IMR-90 (cell line): ENCODE measurements around the gene FBXW5. TPM values are rescaled to one million over a fixed set of nuclear protein-coding genes. Genes with fewer than 3 reads are reported as not detected.

Experiments
- ATAC-seq: fragments of 200-7000 bp; cut with Tn5 transposase; 2 replicates; pipeline ENCODE4 v1.9.1; 2020; ENCODE audit warnings: low read depth, mild to moderate bottlenecking, moderate library complexity
- BruUV-seq: library from RNA; stranded (reverse); fragments of 400-500 nt; replicated peaks from 2 replicates; lab custom pipeline; 2021; lab: Mats Ljungman, UMichigan
- CTCF ChIA-PET: fragments of 300-600 bp; formaldehyde crosslinking; extraction: SDS; loops from one replicate; lab custom pipeline; 2021; ENCODE audit warnings: antibody characterized with exemption; lab: Yijun Ruan, JAX
- POLR2A ChIA-PET: fragments of 300-600 bp; sonication (Branson Sonifier 250); formaldehyde crosslinking; loops from one replicate; lab custom pipeline; 2022; ENCODE audit warnings: antibody characterized with exemption; ENCODE audit not compliant: unreplicated experiment; lab: Charles Lee
- DNase-seq: peaks from one replicate; pipeline ENCODE4 v3.0.0; 2013
- H2AFZ ChIP-seq: replicated peaks from 2 replicates; pipeline ENCODE3; 2013; ENCODE audit warnings: low read length, mild to moderate bottlenecking; ENCODE audit not compliant: poor library complexity
- H2AK5ac ChIP-seq: 2 replicates; pipeline ENCODE4 v1.6.1; 2013; ENCODE audit warnings: low read depth, low read length, inconsistent platforms
- H2AK9ac ChIP-seq: replicated peaks from 2 replicates; pipeline ENCODE3; 2013; ENCODE audit warnings: mild to moderate bottlenecking, low read depth, low read length, moderate library complexity; ENCODE audit not compliant: poor library complexity
- H2BK120ac ChIP-seq: 2 replicates; pipeline ENCODE4 v1.6.1; 2013; ENCODE audit warnings: low read depth, low read length, inconsistent platforms
- H2BK15ac ChIP-seq: 3 replicates; pipeline ENCODE4 v1.6.1; 2013; ENCODE audit warnings: low read depth, low read length, inconsistent platforms
- H2BK20ac ChIP-seq: 2 replicates; pipeline ENCODE4 v1.6.1; 2013; ENCODE audit warnings: low read depth, mild to moderate bottlenecking, inconsistent platforms, low read length, moderate library complexity
- H2BK5ac ChIP-seq: 2 replicates; pipeline ENCODE4 v1.6.1; 2013; ENCODE audit warnings: mild to moderate bottlenecking, low read depth, low read length, inconsistent platforms; ENCODE audit not compliant: poor library complexity, severe bottlenecking
- H3K14ac ChIP-seq: replicated peaks from 2 replicates; pipeline ENCODE4 v1.6.1; 2013; ENCODE audit warnings: low read depth, low read length, inconsistent platforms
- H3K18ac ChIP-seq: 2 replicates; pipeline ENCODE4 v1.6.1; 2013; ENCODE audit warnings: low read depth, low read length, control low read depth
- H3K23ac ChIP-seq: 2 replicates; pipeline ENCODE4 v1.6.1; 2013; ENCODE audit warnings: low read depth, low read length, inconsistent platforms
- H3K27ac ChIP-seq: 2 replicates; pipeline ENCODE4 v1.5.1; 2013; ENCODE audit warnings: mild to moderate bottlenecking, control low read depth, low read length; ENCODE audit not compliant: insufficient read depth
- H3K27me3 ChIP-seq: 2 replicates; pipeline ENCODE4 v1.6.1; 2013; ENCODE audit warnings: low read length; ENCODE audit not compliant: control insufficient read depth, insufficient read depth
- H3K36me3 ChIP-seq: 2 replicates; pipeline ENCODE4 v1.6.1; 2013; ENCODE audit warnings: low read length, mixed read lengths; ENCODE audit not compliant: control insufficient read depth, insufficient read depth
- H3K4ac ChIP-seq: 2 replicates; pipeline ENCODE4 v1.6.1; 2013; ENCODE audit warnings: low read depth, low read length, inconsistent platforms
- H3K4me1 ChIP-seq: 2 replicates; pipeline ENCODE4 v1.6.1; 2013; ENCODE audit warnings: low read length, mixed read lengths; ENCODE audit not compliant: control insufficient read depth, insufficient read depth
- H3K4me2 ChIP-seq: 2 replicates; pipeline ENCODE4 v1.6.1; 2013; ENCODE audit warnings: low read depth, mild to moderate bottlenecking, control low read depth, low read length, moderate library complexity
- H3K4me3 ChIP-seq: 2 replicates; pipeline ENCODE4 v1.5.1; 2013; ENCODE audit warnings: low read depth, mild to moderate bottlenecking, control low read depth, low read length, moderate library complexity; ENCODE audit not compliant: insufficient read depth
- H3K56ac ChIP-seq: 2 replicates; pipeline ENCODE4 v1.6.1; 2013; ENCODE audit warnings: low read length, inconsistent platforms; ENCODE audit not compliant: insufficient read depth; ENCODE audit errors: extremely low read depth
- H3K79me1 ChIP-seq, 2 experiments: 2 replicates each; pipeline ENCODE4 v1.6.1; 2013; ENCODE audit warnings: low read length in 2 of 2, inconsistent platforms in 1 of 2, low read depth in 1 of 2
- H3K9ac ChIP-seq: 2 replicates; pipeline ENCODE4 v1.6.1; 2013; ENCODE audit warnings: low read depth, low read length, control low read depth
- H3K9me1 ChIP-seq: 2 replicates; pipeline ENCODE4 v1.6.1; 2013; ENCODE audit warnings: low read length, inconsistent platforms; ENCODE audit not compliant: insufficient read depth
- H3K9me3 ChIP-seq: 2 replicates; pipeline ENCODE4 v1.6.1; 2013; ENCODE audit warnings: low read length; ENCODE audit not compliant: control insufficient read depth, insufficient read depth
- H4K20me1 ChIP-seq: 2 replicates; pipeline ENCODE4 v1.6.1; 2013; ENCODE audit warnings: low read length, inconsistent platforms; ENCODE audit not compliant: insufficient read depth
- H4K5ac ChIP-seq: 2 replicates; pipeline ENCODE4 v1.6.1; 2013; ENCODE audit warnings: mild to moderate bottlenecking, low read depth, low read length, control low read depth
- H4K8ac ChIP-seq, 2 experiments: 2 replicates each; pipeline ENCODE4 v1.6.1; 2013; ENCODE audit warnings: low read depth in 2 of 2, low read length in 2 of 2, control low read depth in 1 of 2, inconsistent platforms in 1 of 2
- H4K91ac ChIP-seq: 2 replicates; pipeline ENCODE4 v1.6.1; 2013; ENCODE audit warnings: low read depth, low read length, inconsistent platforms; ENCODE audit not compliant: insufficient read depth
- BHLHE40 ChIP-seq: fragments of 150-350 bp; IDR thresholded peaks from 2 replicates; pipeline ENCODE4 v1.6.1; 2016; ENCODE audit warnings: mild to moderate bottlenecking, low read depth, low read length
- CEBPB ChIP-seq: IDR thresholded peaks from 2 replicates; pipeline ENCODE4 v1.6.1; 2012; ENCODE audit warnings: low read depth, low read length, improper control_type of control experiment
- CTCF ChIP-seq: conservative IDR thresholded peaks from 2 replicates; pipeline ENCODE4 v1.5.1; 2012; ENCODE audit warnings: mild to moderate bottlenecking, low read depth, low read length, improper control_type of control experiment
- ELK1 ChIP-seq: fragments of 150-350 bp; IDR thresholded peaks from 2 replicates; pipeline ENCODE4 v1.6.1; 2016; ENCODE audit warnings: low read depth, mild to moderate bottlenecking, low read length, moderate library complexity, borderline replicate concordance
- FOS ChIP-seq: fragments of 150-350 bp; IDR thresholded peaks from 2 replicates; pipeline ENCODE4 v1.6.1; 2016; ENCODE audit warnings: low read depth, low read length
- MAFK ChIP-seq: IDR thresholded peaks from 2 replicates; pipeline ENCODE4 v1.6.1; 2012; ENCODE audit warnings: low read depth, low read length, improper control_type of control experiment
- MAZ ChIP-seq: IDR thresholded peaks from 2 replicates; pipeline ENCODE4 v1.6.1; 2012; ENCODE audit warnings: low read depth, mild to moderate bottlenecking, low read length, improper control_type of control experiment, moderate library complexity, borderline replicate concordance
- MXI1 ChIP-seq: IDR thresholded peaks from 2 replicates; pipeline ENCODE4 v1.6.1; 2012; ENCODE audit warnings: low read depth, mild to moderate bottlenecking, low read length, moderate library complexity, borderline replicate concordance
- NFE2L2 ChIP-seq: fragments of 150-350 bp; IDR thresholded peaks from 2 replicates; pipeline ENCODE4 v1.6.1; 2016; ENCODE audit warnings: low read depth, mild to moderate bottlenecking, low read length
- POLR2A ChIP-seq: IDR thresholded peaks from 2 replicates; pipeline ENCODE4 v1.6.1; 2012; ENCODE audit warnings: mild to moderate bottlenecking, low read depth, low read length
- RAD21 ChIP-seq: IDR thresholded peaks from 2 replicates; pipeline ENCODE4 v1.6.1; 2012; ENCODE audit warnings: low read length, improper control_type of control experiment
- RCOR1 ChIP-seq: IDR thresholded peaks from 2 replicates; pipeline ENCODE4 v1.6.1; 2012; ENCODE audit warnings: mild to moderate bottlenecking, low read length, improper control_type of control experiment; ENCODE audit not compliant: insufficient replicate concordance
- RFX5 ChIP-seq: IDR thresholded peaks from 2 replicates; pipeline ENCODE4 v1.8.0; 2012; ENCODE audit warnings: low read depth, mild to moderate bottlenecking, low read length, moderate library complexity
- SMC3 ChIP-seq: fragments of 150-350 bp; IDR thresholded peaks from 2 replicates; pipeline ENCODE4 v1.6.1; 2016; ENCODE audit warnings: low read depth, mild to moderate bottlenecking, antibody characterized with exemption, low read length, moderate library complexity
- whole genome bisulfite sequencing, 2 experiments: methylation state at CpG; one replicate each; pipeline versions ENCODE4 v1.1.5 to v1.1.7; 2013; ENCODE audit warnings: missing lambda C conversion rate in 2 of 2; ENCODE audit not compliant: insufficient read length in 1 of 2; ENCODE audit errors: extremely low coverage in 2 of 2; 5-methylcytosine and 5-hydroxymethylcytosine counted together
- dilution Hi-C: fragments of 300-500 bp; cut with HindIII; formaldehyde crosslinking; loops from one replicate; pipeline ENCODE4 v1.14.3; 2018; ENCODE audit warnings: low sequenced_read_pairs; ENCODE audit not compliant: unreplicated experiment
- in situ Hi-C: fragments of 300-500 bp; cut with MboI; formaldehyde crosslinking; loops from 3 replicates; pipeline ENCODE4 v1.14.3; 2019; ENCODE audit warnings: low sequenced_read_pairs, inconsistent platforms, mixed read lengths
- intact Hi-C: fragments of 100-400 bp; cut with micrococcal nuclease; formaldehyde crosslinking; loops from 2 replicates; pipeline ENCODE4 v1.10.0; 2022
- polyA plus RNA-seq, 3 experiments: library from polyadenylated mRNA; depleted of rRNA; stranded (reverse); fragments of >200 nt; gene quantifications; 2 replicates each; pipeline ENCODE4 v1.2.3, GENCODE V29; 2012; ENCODE audit warnings: low replicate concordance in 1 of 3
- total RNA-seq: library from RNA; depleted of rRNA; stranded (reverse); fragments of >200 nt; gene quantifications from 2 replicates; pipeline ENCODE4 v1.2.3, GENCODE V29; 2012

Gene FBXW5
- total and polyA plus RNA-seq, 2 of the 4 experiments (the other 2 are of a cell fraction): 65.1 to 80.2 TPM

- H4K8ac ChIP-seq: no peak overlapping the region
- no peak overlapping the region for H3K23ac ChIP-seq
- H3K14ac ChIP-seq: no peak overlapping the region
- in situ Hi-C loops: no loop called here
- no peaks in the 10 kb centered on the region for H3K36me3 ChIP-seq
- H3K4me1 ChIP-seq: no peaks in the 10 kb centered on the region
- no peak overlapping the region for H2BK5ac ChIP-seq
- dilution Hi-C loops: no loop called here
- no peak overlapping the region for H2BK20ac ChIP-seq
- H3K9ac ChIP-seq: no peak overlapping the region
- H2AFZ ChIP-seq: no peak overlapping the region
- H3K56ac ChIP-seq: no peak overlapping the region
- intact Hi-C loops: no loop called here
- H4K20me1 ChIP-seq: no peaks in the 10 kb centered on the region
- TF ChIP-seq CTCF (no peak), BHLHE40 (no peak), FOS (no peak), CEBPB (no peak), MAZ (no peak), POLR2A (no peak), MXI1 (no peak), RCOR1 (no peak), MAFK (no peak), SMC3 (no peak), RAD21 (no peak), ELK1 (no peak), NFE2L2 (no peak), RFX5 (no peak)
- H3K9me1 ChIP-seq: no peaks in the 10 kb centered on the region
- no TSS peak for BruUV-seq
- no peak overlapping the region for H2BK15ac ChIP-seq
- no peak overlapping the region for H4K5ac ChIP-seq
- whole genome bisulfite sequencing, 2 experiments: 82% methylated on average over 6 of the region's 9 CpGs; no CpG with 5 or more reads in 1 of the 2 experiments
- no peak overlapping the region for H3K4me3 ChIP-seq
- H3K27me3 ChIP-seq: peaks cover 25% of the 10 kb centered on the region
- H3K4me2 ChIP-seq: no peak overlapping the region
- H3K18ac ChIP-seq: no peak overlapping the region
- H4K91ac ChIP-seq: no peak overlapping the region
- no peak overlapping the region for H2BK120ac ChIP-seq
- H2AK9ac ChIP-seq: no peak overlapping the region
- no peak overlapping the region for H2AK5ac ChIP-seq
- DNase-seq (no peak), ATAC-seq (no peak)
- H3K79me1 ChIP-seq: no peaks in the 10 kb centered on the region
- POLR2A ChIA-PET: no interaction called here
- CTCF ChIA-PET: no interaction called here
- no peak overlapping the region for H3K27ac ChIP-seq
- H3K9me3 ChIP-seq: peaks cover 3% of the 10 kb centered on the region
- no peak overlapping the region for H3K4ac ChIP-seq
These were observed 11.4 kb upstream of the FBXW5 start for GRCh38 chr9:136955943-136956335.
